Liver (tissue), 9 donors: ENCODE data around the gene CTU1. TPM values are rescaled to one million over a fixed set of nuclear protein-coding genes. Genes with fewer than 3 reads are reported as not detected.

Experiments
- DNase-seq: peaks from one replicate; pipeline ENCODE4 v3.0.0-alpha.2; 2017; ENCODE audit warnings: low spot score
- H3K27ac ChIP-seq, 2 donors: one replicate each; pipeline ENCODE4 v1.7.0; 2013; ENCODE audit warnings: inconsistent platforms in 2 of 2, low read length in 2 of 2, control low read depth in 1 of 2, low read depth in 1 of 2, mild to moderate bottlenecking in 1 of 2
- H3K27me3 ChIP-seq, 4 donors: one replicate each; pipeline versions ENCODE4 v1.6.1 to v1.7.0; 2013; ENCODE audit warnings: low read length in 3 of 4, inconsistent platforms in 1 of 4, mild to moderate bottlenecking in 1 of 4, moderate library complexity in 1 of 4; ENCODE audit not compliant: control insufficient read depth in 4 of 4, insufficient read depth in 4 of 4
- H3K36me3 ChIP-seq, 4 donors: one replicate each; pipeline versions ENCODE4 v1.6.1 to v1.7.0; 2013; ENCODE audit warnings: low read length in 3 of 4, mild to moderate bottlenecking in 3 of 4, low read depth in 1 of 4, moderate library complexity in 1 of 4; ENCODE audit not compliant: control insufficient read depth in 4 of 4, insufficient read depth in 3 of 4
- H3K4me1 ChIP-seq, 4 donors: one replicate each; pipeline versions ENCODE4 v1.6.1 to v1.7.0; 2013; ENCODE audit warnings: low read length in 3 of 4, mild to moderate bottlenecking in 3 of 4, moderate library complexity in 1 of 4; ENCODE audit not compliant: control insufficient read depth in 4 of 4, insufficient read depth in 4 of 4
- H3K4me3 ChIP-seq, 3 donors: one replicate each; pipeline versions ENCODE4 v1.6.1 to v1.7.0; 2013; ENCODE audit warnings: low read length in 3 of 3, control low read depth in 1 of 3, low read depth in 1 of 3, mild to moderate bottlenecking in 1 of 3
- H3K9ac ChIP-seq, 2 donors: one replicate each; pipeline ENCODE4 v1.7.0; 2013; ENCODE audit warnings: low read length in 2 of 2, mild to moderate bottlenecking in 2 of 2, moderate library complexity in 2 of 2, control low read depth in 1 of 2, low read depth in 1 of 2
- H3K9me3 ChIP-seq, 4 donors: one replicate each; pipeline versions ENCODE4 v1.6.1 to v1.7.0; 2013; ENCODE audit warnings: low read length in 3 of 4; ENCODE audit not compliant: control insufficient read depth in 4 of 4
- ATF3 ChIP-seq: IDR thresholded peaks from 2 replicates; pipeline ENCODE4 v1.6.1; 2016; ENCODE audit warnings: antibody characterized with exemption
- CTCF ChIP-seq: fragments of 150-350 bp; IDR thresholded peaks from 2 replicates; pipeline ENCODE4 v1.5.1; 2017; ENCODE audit warnings: improper control_type of control experiment, low read depth, low read length; ENCODE audit not compliant: missing input control
- EGR1 ChIP-seq, 2 donors: IDR thresholded peaks; 2 replicates each; pipeline ENCODE4 v1.6.1; 2016 to 2018; ENCODE audit warnings: antibody characterized with exemption in 2 of 2, low read depth in 2 of 2
- FOXA2 ChIP-seq: IDR thresholded peaks from 2 replicates; pipeline ENCODE4 v1.6.1; 2016; ENCODE audit warnings: antibody characterized with exemption
- GABPA ChIP-seq, 2 donors: IDR thresholded peaks in 1 of 2; conservative IDR thresholded peaks in 1 of 2; 2 replicates each; pipeline ENCODE4 v1.6.1; 2016; ENCODE audit warnings: antibody characterized with exemption in 2 of 2, mild to moderate bottlenecking in 1 of 2, moderate library complexity in 1 of 2
- HNF4A ChIP-seq, 2 donors: conservative IDR thresholded peaks; 2 replicates each; pipeline ENCODE4 v1.6.1; 2016; ENCODE audit warnings: antibody characterized with exemption in 2 of 2, mild to moderate bottlenecking in 2 of 2
- HNF4G ChIP-seq: IDR thresholded peaks from 2 replicates; pipeline ENCODE4 v1.6.1; 2016; ENCODE audit warnings: antibody characterized with exemption
- JUND ChIP-seq, 2 donors: IDR thresholded peaks; 2 replicates each; pipeline ENCODE4 v1.6.1; 2016; ENCODE audit warnings: antibody characterized with exemption in 2 of 2
- NR2F2 ChIP-seq: IDR thresholded peaks from 2 replicates; pipeline ENCODE4 v1.6.1; 2016; ENCODE audit warnings: antibody characterized with exemption
- RAD21 ChIP-seq, 2 donors: IDR thresholded peaks; 2 replicates each; pipeline ENCODE4 v1.6.1; 2016; ENCODE audit warnings: antibody characterized with exemption in 2 of 2, mild to moderate bottlenecking in 2 of 2
- REST ChIP-seq: IDR thresholded peaks from 2 replicates; pipeline ENCODE4 v1.6.1; 2016; ENCODE audit warnings: antibody characterized with exemption, mild to moderate bottlenecking
- RXRA ChIP-seq, 2 donors: IDR thresholded peaks; 2 replicates each; pipeline ENCODE4 v1.6.1; 2017 to 2018; ENCODE audit warnings: antibody characterized with exemption in 2 of 2, mild to moderate bottlenecking in 1 of 2
- SP1 ChIP-seq: IDR thresholded peaks from 2 replicates; pipeline ENCODE4 v1.6.1; 2018; ENCODE audit warnings: antibody characterized with exemption, mild to moderate bottlenecking
- TAF1 ChIP-seq: conservative IDR thresholded peaks from 2 replicates; pipeline ENCODE4 v1.6.1; 2016; ENCODE audit warnings: antibody characterized with exemption, mild to moderate bottlenecking
- YY1 ChIP-seq: IDR thresholded peaks from 2 replicates; pipeline ENCODE4 v1.6.1; 2016; ENCODE audit warnings: antibody characterized with exemption, mild to moderate bottlenecking
- WGBS: extraction: QIAGEN DNeasy Blood & Tissue Kit; methylation state at CpG from one replicate; pipeline ENCODE4 v1.1.7; 2013; 5-methylcytosine and 5-hydroxymethylcytosine counted together
- polyA plus RNA-seq, 2 donors: library from polyadenylated mRNA; stranded (reverse) in 1 of 2; unstranded in 1 of 2; fragments of 200-250 nt in 1 of 2; fragments of >200 nt in 1 of 2; fragmentation: Nextera tagmentation in 1 of 2; extraction: Ambion mirVana in 1 of 2; gene quantifications; one replicate each; pipeline versions ENCODE4 v1.2.1 to v1.2.3, GENCODE V29; 2013 to 2015
- total RNA-seq, 2 donors: library from RNA; depleted of rRNA; stranded (reverse); fragments of >200 nt; gene quantifications; one replicate each; pipeline ENCODE4 v1.2.3, GENCODE V29; 2014
- donor health status: healthy.
- donor health status: healthy.
- donor health status: healthy.
- donor health status: healthy.
- donor health status: healthy.

CTU1 gene
- total and polyA plus RNA-seq, 4 donors, result 0.19 to 3.7 (median 2.5) TPM

GRCh38 chr19:51150627-51151026, 42.4 kb upstream of the CTU1 start:
- Histone ChIP-seq H3K27ac (no peak overlapping the region), H3K9ac (no peak overlapping the region), H3K36me3 (no peaks in the 10 kb centered on the region), H3K27me3 (no peaks in the 10 kb centered on the region), H3K9me3 (no peaks in the 10 kb centered on the region), H3K4me3 (no peak overlapping the region), H3K4me1 (no peaks in the 10 kb centered on the region)
- no peak for DNase-seq
- TF ChIP-seq RAD21 (IDR thresholded peaks at IDR 0.05) (no peak), FOXA2 (no peak), RXRA (IDR thresholded peaks at IDR 0.05) (no peak), GABPA (IDR thresholded peaks at IDR 0.05 in 1 of 2, conservative IDR thresholded peaks at IDR 0.05 in 1 of 2) (no peak), SP1 (no peak), EGR1 (IDR thresholded peaks at IDR 0.05; ENCODE audit: low read depth in 2 of 2) (no peak), CTCF (no peak)
- WGBS, result 55% methylated on average over 3 of the region's 3 CpGs

- no peaks in the 10 kb centered on the region for H3K36me3 ChIP-seq
- 70% methylated on average over 3 of the region's 3 CpGs for WGBS
- no peaks in the 10 kb centered on the region for H3K27me3 ChIP-seq
- no peaks in the 10 kb centered on the region for H3K9me3 ChIP-seq
- no peak overlapping the region for H3K27ac ChIP-seq
- H3K4me1 ChIP-seq, result no peaks in the 10 kb centered on the region
- no peak for TF ChIP-seq NR2F2
- TF ChIP-seq FOXA2, result no peak
- TF ChIP-seq JUND (IDR thresholded peaks at IDR 0.05), result no peak
- TF ChIP-seq HNF4G, result no peak
- no peak overlapping the region for H3K4me3 ChIP-seq
- no peak overlapping the region for H3K9ac ChIP-seq
- no peak for DNase-seq
These were observed 40.4 kb upstream of the CTU1 start for GRCh38 chr19:51148580-51148979.

GRCh38 chr19:51147663-51148062, 39.5 kb upstream of the CTU1 start:
- Histone ChIP-seq H3K27me3 (no peaks in the 10 kb centered on the region), H3K36me3 (no peaks in the 10 kb centered on the region), H3K27ac (no peak overlapping the region), H3K9ac (no peak overlapping the region), H3K9me3 (no peaks in the 10 kb centered on the region), H3K4me1 (no peaks in the 10 kb centered on the region), H3K4me3 (no peak overlapping the region)
- 49% methylated on average over 1 of the region's 1 CpG for WGBS
- TF ChIP-seq HNF4G (no peak), FOXA2 (no peak), TAF1 (no peak), RAD21 (IDR thresholded peaks at IDR 0.05) (no peak), NR2F2 (no peak), RXRA (IDR thresholded peaks at IDR 0.05) (no peak), HNF4A (conservative IDR thresholded peaks at IDR 0.05) (no peak)
- no peak for DNase-seq

- H3K27ac ChIP-seq, result no peak overlapping the region
- WGBS, result 85% methylated on average over 7 of the region's 7 CpGs
- H3K9ac ChIP-seq, result no peak overlapping the region
- no peak overlapping the region for H3K4me3 ChIP-seq
- no peaks in the 10 kb centered on the region for H3K9me3 ChIP-seq
- no peaks in the 10 kb centered on the region for H3K36me3 ChIP-seq
- no peaks in the 10 kb centered on the region for H3K27me3 ChIP-seq
- no peaks in the 10 kb centered on the region for H3K4me1 ChIP-seq
- TF ChIP-seq SP1, result no peak
- no peak for TF ChIP-seq REST
- TF ChIP-seq RXRA (IDR thresholded peaks at IDR 0.05), result no peak
- no peak for TF ChIP-seq YY1
- TF ChIP-seq ATF3, result no peak
- TF ChIP-seq EGR1 (IDR thresholded peaks at IDR 0.05; ENCODE audit: low read depth in 2 of 2), result no peak
- no peak for TF ChIP-seq HNF4A (conservative IDR thresholded peaks at IDR 0.05)
- TF ChIP-seq HNF4G, result no peak
- no peak for DNase-seq
These were observed 38.5 kb upstream of the CTU1 start for GRCh38 chr19:51146751-51147150.
